Measurements from ENCODE around the gene RALGAPA2.

RALGAPA2 gene

DNA sequence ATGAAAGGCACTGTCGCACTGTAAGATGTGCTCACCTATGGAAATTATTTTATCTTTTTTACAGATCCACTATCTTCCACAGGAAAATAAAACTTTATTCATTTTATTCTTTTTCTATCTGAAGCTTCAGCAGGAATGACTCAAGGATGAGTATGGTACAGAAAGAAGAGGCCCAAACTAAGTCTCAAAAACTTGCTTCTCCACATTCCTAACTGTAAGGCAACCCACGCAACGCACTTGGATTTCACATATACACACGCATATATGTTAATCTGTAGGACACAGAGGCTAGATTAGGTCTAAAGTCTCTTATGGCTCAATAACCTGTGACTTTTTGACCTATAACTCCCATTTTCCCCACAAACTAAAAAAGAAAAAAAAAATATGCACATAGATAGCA, 81.9 kb downstream of the RALGAPA2 start:
- no peak for DNase-seq (ENCODE audit: low spot score)

DNA sequence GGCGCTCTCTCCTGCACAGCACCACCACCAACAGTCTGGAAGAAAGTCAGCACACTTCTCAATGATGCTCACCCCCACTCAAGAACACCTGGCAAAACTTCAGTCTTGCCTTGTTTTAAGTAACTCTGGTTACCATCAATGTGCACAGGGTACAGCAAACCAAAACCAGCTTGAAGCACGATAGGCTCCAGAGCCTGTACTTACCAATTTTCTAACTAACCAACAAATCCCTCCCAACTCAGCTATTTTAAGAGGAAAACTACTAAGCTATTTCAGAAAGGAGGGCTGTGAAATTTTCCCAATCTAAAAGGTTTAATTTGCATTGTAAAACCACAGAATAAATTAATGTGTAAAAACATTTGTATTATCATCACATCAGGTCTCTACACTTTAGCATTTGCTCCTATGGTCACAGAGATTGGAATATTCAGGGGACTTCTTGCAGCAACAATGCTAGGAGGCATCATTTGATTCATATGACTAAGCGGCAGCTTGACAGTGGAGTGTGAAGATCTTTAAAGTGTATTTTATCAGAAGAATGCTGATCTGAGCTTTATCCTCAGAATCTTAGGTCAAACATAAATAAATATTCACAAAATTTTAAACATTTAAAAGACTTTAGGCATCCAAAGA, 82.8 kb downstream of the RALGAPA2 start:
- DNase-seq (ENCODE audit: low spot score): no peak

DNA sequence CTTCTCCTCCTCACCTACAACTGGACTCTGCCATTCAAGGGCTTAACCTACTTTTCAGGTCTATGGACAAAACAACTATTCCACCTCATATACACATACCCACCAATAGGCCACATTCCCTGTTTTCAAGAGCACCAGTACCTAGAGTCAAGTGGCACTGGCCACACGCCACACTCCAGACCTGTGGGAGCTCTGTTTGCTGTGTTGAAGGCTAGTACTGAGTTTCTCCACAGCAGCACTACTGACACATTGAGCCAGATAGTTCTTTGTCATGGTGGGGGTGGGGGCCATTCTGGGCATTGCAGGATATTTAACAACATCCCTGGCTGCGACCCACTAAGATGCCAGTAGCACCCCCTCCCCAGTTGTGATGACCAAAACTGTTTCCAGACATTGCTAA, 84.1 kb downstream of the RALGAPA2 start:
- DNase-seq (ENCODE audit: low spot score): no peak

DNA sequence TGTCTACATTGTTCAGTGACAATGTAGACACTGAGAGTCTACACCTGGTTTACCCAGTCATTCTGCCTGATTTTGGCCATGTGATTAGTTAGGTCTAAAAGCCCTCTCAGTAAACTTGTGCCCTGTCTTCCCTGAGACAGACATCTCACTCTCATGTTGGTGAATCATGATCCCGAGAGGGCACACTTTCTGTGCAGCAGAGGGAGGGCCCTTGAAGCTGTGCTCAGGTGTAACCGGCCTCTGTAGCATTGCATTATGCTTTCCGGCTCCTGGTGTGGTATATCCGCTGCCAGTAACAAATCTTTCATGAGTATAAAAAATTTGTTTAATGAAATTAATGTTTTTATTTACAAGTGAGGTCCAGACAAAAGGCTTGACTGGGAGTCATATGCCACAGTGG, 85.0 kb downstream of the RALGAPA2 start:
- no peak for DNase-seq (ENCODE audit: low spot score)

DNA sequence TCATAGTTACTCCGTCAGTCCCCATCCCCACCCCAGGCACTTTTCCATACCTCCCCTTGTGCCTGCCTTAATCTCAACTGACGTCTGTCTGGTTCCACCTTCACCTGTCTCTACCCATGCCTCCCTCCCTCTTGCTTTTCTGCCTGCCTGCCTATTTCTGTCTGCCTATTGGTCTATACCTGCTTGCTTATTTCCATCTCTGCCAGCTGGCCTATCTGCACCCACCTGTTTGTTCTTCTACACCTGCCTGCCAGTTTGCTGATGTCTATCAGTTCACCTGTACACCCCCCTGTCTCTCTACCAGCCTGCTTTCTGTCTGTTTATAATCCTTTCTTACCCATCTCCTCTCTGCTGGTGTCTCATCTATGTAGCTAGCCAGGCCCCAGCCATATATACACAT, 87.5 kb downstream of the RALGAPA2 start:
- no peak for DNase-seq (ENCODE audit: low spot score)

DNA sequence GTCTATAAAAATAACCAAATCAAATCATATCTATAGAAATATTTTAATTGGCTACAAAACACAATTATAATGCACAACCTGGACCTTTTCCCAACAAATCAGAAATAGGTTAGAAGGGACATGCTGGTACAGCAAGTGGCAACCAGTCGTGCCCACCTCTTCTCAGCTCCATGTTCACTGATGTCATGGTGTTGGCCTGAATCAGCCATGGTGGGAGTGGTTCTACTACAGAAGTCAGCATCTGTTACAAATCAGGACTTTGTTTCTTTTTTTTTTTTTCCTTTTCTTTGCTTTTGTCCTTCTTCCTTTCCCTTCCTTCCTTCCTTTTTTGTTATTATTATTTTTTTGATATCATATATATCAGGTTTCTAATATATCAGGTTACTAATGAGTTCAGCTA, 91.2 kb downstream of the RALGAPA2 start:
- DNase-seq (ENCODE audit: low spot score): no peak

DNA sequence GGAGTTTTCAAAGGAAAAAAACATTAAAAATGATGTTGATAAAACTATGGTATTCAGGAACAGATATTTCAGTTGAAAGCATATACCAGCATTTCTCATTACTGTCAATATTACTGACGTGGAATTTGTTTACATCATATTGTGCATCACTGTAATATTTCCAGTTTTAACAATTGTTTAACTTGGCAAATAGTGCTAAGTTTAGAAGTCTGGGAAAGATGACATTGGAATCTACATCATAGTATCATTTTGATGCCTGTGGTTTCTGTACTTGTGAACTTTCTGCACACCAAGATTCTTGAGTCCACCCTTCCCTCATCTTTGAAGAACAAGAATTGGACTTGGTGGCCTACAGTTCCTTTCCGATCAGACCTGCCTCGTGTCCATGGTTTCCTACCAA, 98.1 kb downstream of the RALGAPA2 start:
- no peak for DNase-seq (ENCODE audit: low spot score)

DNA sequence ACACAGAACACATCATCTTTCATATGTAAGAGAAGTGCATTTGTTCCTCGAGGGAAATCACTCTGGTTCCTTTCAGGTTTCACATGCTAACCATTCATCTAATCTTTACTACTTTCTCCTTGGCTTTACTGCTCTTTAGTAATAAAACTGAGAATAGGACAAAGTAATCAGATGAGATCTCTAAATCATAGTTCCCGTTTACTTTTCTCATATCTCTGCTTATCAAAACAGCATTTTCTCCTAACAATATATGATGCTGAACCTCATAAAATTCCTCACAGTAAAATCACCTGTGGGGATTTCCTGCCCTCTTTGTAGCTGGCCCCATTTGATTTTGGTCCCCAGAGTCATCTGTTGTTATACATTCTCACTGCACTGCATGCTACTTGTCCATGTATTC, 100.2 kb downstream of the RALGAPA2 start:
- DNase-seq (ENCODE audit: low spot score): no peak

DNA sequence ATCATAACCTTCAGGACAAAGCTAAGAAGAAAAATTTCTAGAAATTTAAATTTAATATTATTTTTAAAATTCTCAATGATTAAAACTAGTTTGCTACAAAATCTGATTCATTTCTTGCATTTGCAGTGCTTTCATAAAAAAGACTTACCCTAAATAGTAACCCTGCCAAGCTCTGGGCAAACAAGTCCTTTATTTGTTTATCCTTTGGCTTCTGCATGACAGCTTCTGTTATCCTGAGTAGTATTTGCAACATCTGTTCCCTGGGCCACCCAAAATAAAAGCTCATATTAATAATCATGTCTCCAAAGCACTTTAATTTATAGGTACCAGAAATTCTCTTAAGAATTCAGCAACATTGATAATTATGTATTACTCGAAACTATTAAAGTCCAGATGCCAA, 101.3 kb downstream of the RALGAPA2 start:
- DNase-seq (ENCODE audit: low spot score): no peak

DNA sequence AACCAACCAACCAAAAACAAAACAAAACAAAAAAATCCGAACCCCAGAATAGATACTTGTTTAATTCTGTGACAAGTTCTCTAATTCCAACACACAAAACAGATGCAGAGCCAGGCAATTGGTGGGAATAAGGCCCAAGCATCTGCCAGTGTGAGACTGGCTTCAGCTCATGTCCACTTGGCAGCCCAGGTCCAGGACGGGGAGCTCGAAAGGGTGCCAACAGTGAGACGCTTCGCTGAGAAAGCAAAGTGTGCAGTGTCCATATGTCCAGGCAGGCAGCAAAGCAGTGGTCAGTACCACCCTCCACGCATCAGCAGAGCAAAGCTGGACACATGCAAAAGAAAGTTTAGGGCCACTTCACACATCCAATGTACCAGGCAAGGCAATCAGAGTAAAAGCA, 102.9 kb downstream of the RALGAPA2 start:
- no peak for DNase-seq (ENCODE audit: low spot score)

DNA sequence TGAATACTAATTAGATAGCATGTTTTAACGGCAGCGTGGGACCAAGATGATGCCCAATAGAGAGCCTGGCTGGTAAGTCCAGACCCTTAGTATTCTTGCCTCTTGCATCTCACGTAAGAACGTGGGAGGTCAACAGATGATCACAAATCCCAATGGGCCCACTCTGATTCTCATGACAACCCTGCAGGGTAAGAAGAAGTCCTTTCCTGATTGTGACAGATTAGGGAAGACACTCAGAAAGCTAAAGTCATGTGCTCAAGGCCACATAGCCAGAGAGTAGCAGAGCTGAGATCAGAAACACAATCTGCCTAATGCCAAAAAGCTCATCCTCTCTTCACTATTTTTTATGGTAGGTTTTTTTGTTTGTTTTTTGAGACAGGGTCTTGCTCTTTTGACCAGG, 103.8 kb downstream of the RALGAPA2 start:
- DNase-seq (ENCODE audit: low spot score): no peak

DNA sequence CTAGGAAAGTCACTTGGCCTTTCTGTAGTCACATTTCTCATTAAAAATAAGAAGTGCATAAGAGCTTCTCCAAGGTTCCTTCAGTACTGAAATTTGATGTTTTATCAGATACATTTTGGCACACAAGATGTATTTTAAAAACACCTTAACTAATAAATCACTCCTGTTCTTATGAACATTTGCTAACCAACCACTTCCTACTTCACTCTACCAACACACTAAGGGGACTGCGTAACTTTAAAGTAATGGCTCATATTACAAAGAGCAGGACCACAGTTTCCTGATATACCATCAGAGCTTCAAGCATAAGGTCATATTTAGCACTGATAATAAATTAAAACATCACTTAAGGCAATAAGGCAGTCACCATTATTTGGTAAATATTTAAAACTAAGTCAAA, 104.4 kb downstream of the RALGAPA2 start:
- no peak for DNase-seq (ENCODE audit: low spot score)

DNA sequence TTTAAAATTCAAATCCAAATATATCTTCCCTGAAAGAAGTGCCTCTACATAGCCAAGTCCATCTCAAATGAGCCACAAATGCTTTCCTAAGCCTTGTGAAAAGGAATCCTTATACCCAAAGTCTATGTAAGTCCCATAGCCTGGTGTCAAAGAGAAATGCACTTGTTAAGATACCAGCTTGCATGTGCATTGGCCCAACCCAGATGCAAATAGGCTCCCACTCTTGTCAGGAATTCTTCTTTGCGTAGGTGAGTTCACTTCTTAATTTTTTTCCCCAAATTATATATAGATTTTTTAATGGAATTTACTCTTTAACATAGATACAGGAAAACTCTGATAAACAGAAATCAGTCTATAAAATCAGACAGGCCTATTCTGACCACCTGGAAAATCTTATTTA, 105.6 kb downstream of the RALGAPA2 start:
- no peak for DNase-seq (ENCODE audit: low spot score)

DNA sequence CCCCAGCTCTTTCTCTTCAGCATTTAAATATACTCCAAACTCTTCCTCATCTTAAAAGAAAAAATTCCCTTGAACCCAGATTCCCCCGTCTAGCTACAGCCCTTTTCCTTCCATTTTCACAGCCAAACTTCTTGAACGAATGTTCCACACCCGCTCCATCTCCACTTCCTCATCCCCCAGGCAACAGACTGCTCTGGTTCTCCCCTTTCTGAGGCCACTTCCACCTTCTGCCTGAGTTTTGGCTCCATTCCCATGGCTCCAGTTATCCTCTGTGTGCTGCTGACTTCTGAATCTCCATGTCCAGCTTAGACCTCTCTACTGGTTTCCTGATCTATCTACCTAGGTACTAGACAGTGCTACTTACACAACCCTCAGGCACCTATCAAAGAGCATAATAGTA, 106.4 kb downstream of the RALGAPA2 start:
- no peak for DNase-seq (ENCODE audit: low spot score)

DNA sequence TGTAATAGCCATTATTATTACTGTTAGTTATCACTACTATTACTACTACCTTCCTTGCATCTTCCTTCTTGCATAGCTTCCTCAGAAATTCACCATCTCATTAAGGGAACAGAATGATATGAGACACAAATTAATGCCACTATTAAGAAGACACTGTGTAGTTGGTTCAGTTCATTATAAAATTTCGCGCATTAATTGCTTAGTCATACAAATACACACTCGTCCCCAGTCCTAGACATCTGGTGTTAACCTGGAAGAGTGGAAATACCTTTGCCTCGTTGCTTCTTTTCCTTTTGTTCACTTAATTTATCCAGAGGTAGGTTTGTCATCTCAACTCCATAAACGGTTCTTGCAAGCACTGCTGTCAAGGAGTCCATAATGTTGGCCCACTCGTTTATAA, 107.5 kb downstream of the RALGAPA2 start:
- no peak for DNase-seq (ENCODE audit: low spot score)

DNA sequence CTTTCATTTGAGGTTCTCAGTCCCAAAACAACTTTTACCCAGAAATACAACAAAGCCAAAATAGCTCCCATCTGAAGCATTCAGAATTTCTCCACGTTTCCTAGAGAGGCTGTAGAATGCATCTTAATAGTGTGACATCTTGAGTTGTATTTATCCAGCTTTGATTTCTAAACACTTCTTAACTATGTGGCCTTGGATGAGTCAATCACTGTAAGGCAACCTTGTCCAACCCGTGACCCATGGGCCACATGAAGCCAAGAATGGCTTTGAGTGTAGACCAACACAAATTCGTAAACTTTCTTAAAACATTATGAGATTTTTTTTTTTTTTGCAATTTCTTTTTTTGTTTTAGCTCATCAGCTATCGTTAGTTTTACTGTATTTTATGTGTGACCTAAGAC, 108.1 kb downstream of the RALGAPA2 start:
- DNase-seq (ENCODE audit: low spot score): no peak

DNA sequence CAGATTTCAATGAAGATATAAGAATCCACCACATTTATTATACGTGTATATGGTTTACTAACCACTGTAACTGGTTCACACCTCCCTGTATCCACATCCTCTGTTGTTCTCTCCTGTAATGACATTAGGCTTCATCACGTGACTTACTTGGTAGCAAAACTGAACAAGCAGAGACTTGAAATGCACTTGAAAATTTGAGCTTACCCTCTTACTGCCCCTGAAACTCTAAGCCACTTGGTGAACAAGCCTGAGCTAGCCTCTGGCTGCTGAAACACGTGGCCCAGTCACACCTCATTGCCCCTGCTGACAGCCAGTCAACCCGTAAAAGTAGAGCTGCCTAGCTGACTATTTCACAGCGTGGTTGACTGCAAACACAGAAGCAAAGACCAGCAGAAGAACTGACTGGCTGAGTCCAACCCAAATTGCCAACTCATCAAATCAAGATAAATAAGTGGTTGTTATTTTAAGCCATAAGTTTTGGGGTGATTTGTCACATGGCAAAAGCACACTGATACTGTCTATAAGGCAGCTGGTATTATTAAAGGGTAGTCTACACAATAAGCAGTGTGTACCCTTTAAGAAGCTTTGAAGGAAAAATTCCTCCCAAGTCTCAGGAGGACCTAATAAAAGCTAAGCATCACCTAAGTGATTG, 109.0 kb downstream of the RALGAPA2 start:
- DNase-seq (ENCODE audit: low spot score): no peak

DNA sequence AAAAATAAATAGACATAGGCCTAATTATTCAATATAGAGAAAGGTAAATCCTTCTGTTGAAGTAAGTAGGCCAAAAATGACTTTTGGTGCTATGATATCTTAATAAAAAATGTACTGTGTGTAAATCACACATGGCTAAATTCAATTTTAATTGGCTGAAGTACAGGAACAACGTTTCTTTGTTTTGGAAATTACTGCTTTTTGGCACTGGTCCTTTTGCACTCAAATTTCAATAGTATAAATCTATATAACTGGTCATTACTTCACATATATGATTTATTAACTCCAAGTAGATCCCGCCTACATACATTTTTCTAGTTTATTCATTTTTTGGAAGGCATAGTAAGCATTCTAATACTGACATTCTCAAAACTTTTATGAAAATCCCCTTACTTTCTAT, 114.5 kb downstream of the RALGAPA2 start:
- no peak for DNase-seq (ENCODE audit: low spot score)

DNA sequence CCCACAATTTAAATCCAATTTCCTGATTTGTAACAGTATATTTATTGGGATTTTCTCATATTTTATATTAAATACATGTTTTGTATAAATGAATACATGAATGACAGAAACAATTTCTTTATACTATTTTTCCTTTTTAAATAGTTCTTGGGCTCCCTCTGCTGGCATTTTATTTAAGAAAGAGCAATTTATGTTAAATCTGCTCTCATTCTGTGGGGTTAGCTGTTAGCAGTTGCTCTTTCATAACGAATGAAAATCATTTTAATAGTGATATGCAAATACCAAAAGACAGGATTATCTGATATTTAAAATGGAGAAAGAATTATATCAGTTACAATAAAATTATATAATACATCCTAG, 118.3 kb downstream of the RALGAPA2 start:
- DNase-seq (ENCODE audit: low spot score): no peak

DNA sequence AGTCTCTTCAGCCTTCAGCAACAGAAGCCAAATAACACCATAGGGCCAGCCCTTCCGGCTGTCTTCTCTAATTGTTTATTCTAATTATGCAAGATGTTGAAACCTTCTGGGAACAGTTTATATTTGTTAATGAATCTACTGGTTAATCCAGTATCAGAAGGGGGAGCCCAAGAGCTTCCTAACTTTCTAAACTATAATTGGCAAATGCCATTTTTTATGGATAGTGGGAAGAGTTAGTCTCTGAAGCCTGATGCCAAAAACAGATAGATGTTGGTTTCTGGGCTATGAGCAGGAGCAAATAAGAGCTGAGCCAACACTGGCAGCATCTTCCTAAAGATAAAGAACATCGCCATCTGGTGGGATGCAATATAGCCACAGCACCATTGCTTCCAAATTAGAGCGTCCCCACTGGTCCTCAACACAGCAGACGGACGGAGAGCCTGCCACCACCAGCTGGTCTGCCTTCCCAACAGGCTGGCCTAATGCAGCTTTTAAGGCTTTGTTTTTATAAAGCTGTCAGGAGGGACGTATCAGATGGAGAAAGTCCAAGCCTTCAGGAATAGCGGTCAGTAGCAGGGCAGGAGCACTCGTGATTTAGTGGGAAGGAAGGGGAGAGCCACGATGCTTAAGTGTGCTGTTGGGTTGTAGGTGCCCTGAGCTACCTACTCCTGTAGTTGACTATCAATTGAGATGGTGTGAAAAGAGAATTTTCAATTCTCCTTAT, 118.8 kb downstream of the RALGAPA2 start:
- DNase-seq (ENCODE audit: low spot score): no peak

DNA sequence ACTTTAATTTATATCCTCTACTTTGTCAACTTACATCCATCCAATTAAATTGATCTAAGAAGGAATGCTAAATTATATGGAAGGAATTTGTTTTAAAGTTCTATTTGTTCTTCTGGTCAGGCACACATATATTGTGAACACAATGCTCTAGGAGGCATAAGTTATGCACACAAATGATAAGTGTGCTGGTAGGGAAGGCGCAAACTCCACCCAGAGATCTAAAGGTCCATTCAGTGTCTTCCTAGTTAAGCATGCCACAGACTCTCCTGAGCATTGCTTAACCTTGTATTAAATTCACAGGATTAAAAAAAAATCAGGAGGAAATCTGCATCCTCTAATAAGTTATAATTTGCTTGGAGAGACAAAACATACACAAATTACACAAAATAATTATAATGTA, 127.3 kb downstream of the RALGAPA2 start:
- no peak for DNase-seq (ENCODE audit: low spot score)

DNA sequence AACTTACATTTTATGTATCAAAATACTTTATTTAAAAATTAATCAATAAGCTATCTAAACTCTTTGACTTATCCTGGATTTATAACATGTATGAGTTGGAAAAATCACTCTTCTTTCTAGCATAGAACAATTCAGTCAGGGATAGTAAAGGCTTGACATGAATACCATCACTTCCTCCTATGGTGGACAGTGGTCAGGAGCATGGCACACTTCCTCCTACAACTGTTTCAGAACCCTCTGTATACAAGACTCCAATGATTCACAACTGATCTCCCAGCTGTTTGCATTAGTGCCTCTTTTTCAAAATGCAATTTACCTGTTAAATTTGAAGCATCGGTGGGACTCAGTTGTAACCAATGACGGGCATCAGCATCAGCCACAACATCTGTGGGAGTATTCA, 129.7 kb downstream of the RALGAPA2 start:
- DNase-seq (ENCODE audit: low spot score): no peak

DNA sequence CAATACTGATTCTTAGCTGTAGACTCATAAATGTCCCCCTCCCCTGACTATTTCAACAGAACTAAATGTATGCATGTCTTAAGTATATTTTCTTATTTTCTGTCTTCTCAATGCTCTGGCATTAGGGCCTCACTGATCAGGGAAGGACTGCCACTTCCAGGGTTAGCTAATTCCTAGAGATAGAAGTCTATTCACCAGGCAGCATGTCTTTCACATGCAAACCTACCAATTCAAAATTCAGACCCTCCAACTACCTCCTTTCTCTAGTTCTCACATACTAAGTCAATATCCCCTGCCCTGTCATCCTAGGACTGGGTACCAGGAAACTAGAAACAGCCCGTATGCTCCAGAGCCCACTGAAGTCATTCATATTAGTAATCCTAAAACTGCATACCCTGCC, 132.3 kb downstream of the RALGAPA2 start:
- DNase-seq (ENCODE audit: low spot score): no peak

DNA sequence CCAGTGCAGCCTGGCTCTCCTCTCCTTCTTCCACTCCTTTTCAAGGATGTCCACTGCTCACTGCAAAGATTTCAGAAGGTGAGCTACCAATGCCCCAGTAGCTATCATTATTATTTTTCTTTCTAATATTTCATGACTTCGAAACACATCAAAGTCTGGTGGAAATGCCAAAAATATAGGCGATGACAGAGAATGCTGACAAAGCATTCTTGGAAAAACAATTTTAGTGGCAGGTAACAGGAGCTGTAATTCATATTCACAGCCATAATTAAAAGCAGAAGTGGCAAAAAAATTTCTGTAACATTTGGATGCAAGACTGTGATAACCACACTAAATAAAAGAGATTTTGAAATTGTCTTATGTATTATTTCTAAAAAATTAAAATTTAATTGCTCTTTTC, 133.6 kb downstream of the RALGAPA2 start:
- no peak for DNase-seq (ENCODE audit: low spot score)
